ENCODE measurements around the gene PBXIP1.

Gene PBXIP1

GRCh38 chr1:154974808-154975408, 19.0 kb upstream of the PBXIP1 start:
- peak overlapping the region; percentile 80 for H3K4me3 ChIP-seq (ENCODE audit: low read length)
- DNase-seq (ENCODE audit: low read depth, low spot score): peak; percentile 95

- peak; percentile 100 for DNase-seq (ENCODE audit: low read depth, low spot score)
- H3K4me3 ChIP-seq (ENCODE audit: low read length): peak within 1 kb of the TSS; percentile 80
Observed at GRCh38 chr1:154974102-154974807, 18.4 kb upstream of the PBXIP1 start, which contains the start of gene CKS1B. CKS1B (plus strand) TSS chr1:154974681; CDS start chr1:154974746, 65 bp downstream.

- peak overlapping the region; percentile 80 for H3K4me3 ChIP-seq (ENCODE audit: low read length)
- peak; percentile 88 for DNase-seq (ENCODE audit: low read depth, low spot score)
Observed at GRCh38 chr1:154973344-154974101, 17.6 kb upstream of the PBXIP1 start.

GRCh38 chr1:154972517-154973343, 16.8 kb upstream of the PBXIP1 start:
- DNase-seq (ENCODE audit: low read depth, low spot score): no peak
- H3K4me3 ChIP-seq (ENCODE audit: low read length): peak overlapping the region; percentile 80

- H3K4me3 ChIP-seq (ENCODE audit: low read length): no peak overlapping the region
- DNase-seq (ENCODE audit: low read depth, low spot score): no peak
Observed at GRCh38 chr1:154972213-154972516, 16.3 kb upstream of the PBXIP1 start.

GRCh38 chr1:154971341-154971998, 15.6 kb upstream of the PBXIP1 start:
- H3K4me3 ChIP-seq (ENCODE audit: low read length): no peak overlapping the region
- no peak for DNase-seq (ENCODE audit: low read depth, low spot score)

GRCh38 chr1:154970631-154971340, 14.9 kb upstream of the PBXIP1 start, which contains the start of gene SHC1:
SHC1 (minus strand) TSS chr1:154970747; CDS start chr1:154970526, 221 bp downstream.
- H3K4me3 ChIP-seq (ENCODE audit: low read length): no peak within 1 kb of the TSS
- DNase-seq (ENCODE audit: low read depth, low spot score): no peak

- H3K4me3 ChIP-seq (ENCODE audit: low read length): no peak overlapping the region
- DNase-seq (ENCODE audit: low read depth, low spot score): no peak
Observed at GRCh38 chr1:154969860-154970452, 14.1 kb upstream of the PBXIP1 start.

- no peak for DNase-seq (ENCODE audit: low read depth, low spot score)
- no peak overlapping the region for H3K4me3 ChIP-seq (ENCODE audit: low read length)
Observed at GRCh38 chr1:154969246-154969645, 13.3 kb upstream of the PBXIP1 start.

GRCh38 chr1:154968731-154969130, 12.8 kb upstream of the PBXIP1 start:
- H3K4me3 ChIP-seq (ENCODE audit: low read length): no peak overlapping the region

GRCh38 chr1:154967331-154967950, 11.5 kb upstream of the PBXIP1 start:
- no peak for DNase-seq (ENCODE audit: low read depth, low spot score)
- H3K4me3 ChIP-seq (ENCODE audit: low read length): no peak overlapping the region

More at GRCh38 chr1:154968731-154969130, 12.8 kb upstream of the PBXIP1 start:
- no peak for DNase-seq (ENCODE audit: low read depth, low spot score)

GRCh38 chr1:154966111-154966510, 10.2 kb upstream of the PBXIP1 start:
- no peak for DNase-seq (ENCODE audit: low read depth, low spot score)
- no peak overlapping the region for H3K4me3 ChIP-seq (ENCODE audit: low read length)

- DNase-seq (ENCODE audit: low read depth, low spot score): no peak
- no peak overlapping the region for H3K4me3 ChIP-seq (ENCODE audit: low read length)
Observed at GRCh38 chr1:154964359-154964758, 8.5 kb upstream of the PBXIP1 start.

- no peak for DNase-seq (ENCODE audit: low read depth, low spot score)
- no peak overlapping the region for H3K4me3 ChIP-seq (ENCODE audit: low read length)
Observed at GRCh38 chr1:154963643-154964042, 7.7 kb upstream of the PBXIP1 start.

GRCh38 chr1:154962795-154963330, 7.0 kb upstream of the PBXIP1 start:
- no peak for DNase-seq (ENCODE audit: low read depth, low spot score)
- H3K4me3 ChIP-seq (ENCODE audit: low read length): peak overlapping the region; percentile 62

GRCh38 chr1:154962156-154962749, 6.4 kb upstream of the PBXIP1 start:
- no peak for DNase-seq (ENCODE audit: low read depth, low spot score)

More at GRCh38 chr1:154962156-154962749, 6.4 kb upstream of the PBXIP1 start:
- peak overlapping the region; percentile 62 for H3K4me3 ChIP-seq (ENCODE audit: low read length)

Measured in Jurkat, Clone E6-1 (cell line).